ENCODE data around the gene OTULIN.

DNA sequence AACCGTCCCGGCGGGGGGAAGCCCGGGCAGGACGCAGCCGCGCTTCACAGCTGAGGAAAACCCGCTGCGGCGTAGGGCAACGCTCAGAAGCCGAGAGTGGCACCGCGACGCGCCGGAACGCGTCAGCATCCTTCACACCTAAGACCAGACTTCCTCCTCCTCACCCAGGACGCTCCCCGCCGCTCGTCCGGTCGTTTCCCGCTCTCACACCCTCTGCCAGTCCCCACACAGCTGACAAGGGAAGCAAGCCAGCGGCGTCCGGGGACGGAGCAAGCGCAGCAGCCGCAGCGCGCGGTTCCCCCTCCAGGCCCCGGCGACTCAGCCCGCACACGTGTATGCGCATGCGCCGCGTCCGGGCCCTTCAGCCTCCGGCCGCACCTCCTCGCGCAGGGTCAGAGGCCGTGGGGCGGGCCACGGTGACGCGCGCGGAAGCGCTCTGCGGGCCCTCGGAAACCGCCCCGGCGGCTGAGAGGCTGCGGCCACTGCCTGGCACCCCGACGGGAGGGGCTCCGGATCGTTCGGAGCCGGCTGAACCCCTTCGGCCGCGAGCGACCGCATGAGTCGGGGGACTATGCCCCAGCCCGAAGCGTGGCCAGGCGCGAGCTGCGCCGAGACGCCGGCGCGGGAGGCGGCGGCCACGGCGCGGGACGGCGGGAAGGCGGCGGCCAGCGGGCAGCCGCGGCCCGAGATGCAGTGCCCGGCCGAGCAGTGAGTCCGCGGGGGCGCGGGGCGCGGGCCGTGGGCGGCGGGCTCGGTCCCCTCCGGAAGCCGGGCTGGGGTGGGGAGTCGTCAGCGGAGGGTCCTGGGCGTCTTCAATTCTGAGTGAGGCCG lies at the start of gene OTULIN:
- TF ChIP-seq CTCF (IDR thresholded peaks at IDR 0.05; ENCODE audit: low read depth, low read length) (no peak), POLR2A (IDR thresholded peaks at IDR 0.05; ENCODE audit: extremely low read depth, insufficient read length) (peak; percentile 91), MYC (IDR thresholded peaks at IDR 0.05; ENCODE audit: low read depth, low read length) (peak; percentile 75; the same call in 1 of the 2 replicates)
- TF ChIP-seq, protein P1, sequence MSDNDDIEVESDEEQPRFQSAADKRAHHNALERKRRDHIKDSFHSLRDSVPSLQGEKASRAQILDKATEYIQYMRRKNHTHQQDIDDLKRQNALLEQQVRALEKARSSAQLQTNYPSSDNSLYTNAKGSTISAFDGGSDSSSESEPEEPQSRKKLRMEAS (IDR thresholded peaks at IDR 0.05; ENCODE audit: low read depth, low read length), result peak; percentile 94
